LNCaP clone FGC (cell line): ENCODE data around the gene WNT11.

Experiments
- DNase-seq: peaks from one replicate; pipeline ENCODE4 v3.0.0-alpha.2; 2011; ENCODE audit warnings: low read depth
- H3K4me3 ChIP-seq: 2 replicates; pipeline ENCODE4 v1.5.1; 2011; ENCODE audit warnings: mild to moderate bottlenecking, low read depth, low read length, control low read depth
- CTCF ChIP-seq: IDR thresholded peaks from 2 replicates; pipeline ENCODE4 v1.5.1; 2012; ENCODE audit warnings: mild to moderate bottlenecking; ENCODE audit not compliant: control insufficient read depth, insufficient read depth; ENCODE audit errors: extremely low read depth

WNT11 gene

GRCh38 chr11:76207642-76208401, 1.5 kb upstream of the WNT11 start:
- DNase-seq: peak; percentile 15
- peak overlapping the region; percentile 42; the same call in 1 of the 2 replicates for H3K4me3 ChIP-seq
- TF ChIP-seq CTCF: peak; percentile 93

- TF ChIP-seq CTCF: no peak
Measured at GRCh38 chr11:76206077-76206326, 300 bp downstream of the WNT11 start.

GRCh38 chr11:76205252-76206076, 838 bp downstream of the WNT11 start:
- no peak for TF ChIP-seq CTCF
- no peak for DNase-seq
- no peak overlapping the region for H3K4me3 ChIP-seq

More at GRCh38 chr11:76206077-76206326, 300 bp downstream of the WNT11 start:
- no peak overlapping the region for H3K4me3 ChIP-seq
- DNase-seq: no peak

- DNase-seq: no peak
- no peak for TF ChIP-seq CTCF
- H3K4me3 ChIP-seq: no peak overlapping the region
Measured at GRCh38 chr11:76203937-76204336, 2.4 kb downstream of the WNT11 start.

GRCh38 chr11:76203131-76203925, 3.0 kb downstream of the WNT11 start:
- no peak for DNase-seq

More at GRCh38 chr11:76203131-76203925, 3.0 kb downstream of the WNT11 start:
- TF ChIP-seq CTCF: no peak
- H3K4me3 ChIP-seq: no peak overlapping the region
